ENCODE data around the gene CATSPERD. TPM values are rescaled to one million over a fixed set of nuclear protein-coding genes. Genes with fewer than 3 reads are reported as not detected.
A peak's percentile ranks its signal among the peaks of the same experiment; 100 is the strongest.

The CATSPERD gene
- total and polyA plus RNA-seq, 9 of the 15 experiments (the other 6 are each of a cell fraction or from before 2014, with no cell fraction given), result not detected

- peak; percentile 71; the same call in 1 of the 2 replicates for TF ChIP-seq RREB1 (CRISPR knock-in tag; IDR thresholded peaks at IDR 0.05)
- peak; percentile 68; the same call in 1 of the 2 replicates for TF ChIP-seq ETS1 (conservative IDR thresholded peaks at IDR 0.05; ENCODE audit: control insufficient read depth, low read depth, low read length)
- no peak for TF ChIP-seq MTF1 (CRISPR knock-in tag; IDR thresholded peaks at IDR 0.05; ENCODE audit: borderline replicate concordance)
- TF ChIP-seq SREBF2 (CRISPR knock-in tag; IDR thresholded peaks at IDR 0.05), result no peak
- no peak for TF ChIP-seq ZNF507 (tag; conservative IDR thresholded peaks at IDR 0.05)
- peak; percentile 66 for TF ChIP-seq NFIC (IDR thresholded peaks at IDR 0.05)
- TF ChIP-seq EGR1 (conservative IDR thresholded peaks at IDR 0.05), result no peak
- TF ChIP-seq CSDE1 (IDR thresholded peaks at IDR 0.05), result no peak
- no peak for TF ChIP-seq ZNF449 (CRISPR knock-in tag; IDR thresholded peaks at IDR 0.05)
- TF ChIP-seq ZNF143 (CRISPR knock-in tag; IDR thresholded peaks at IDR 0.05), result peak; percentile 76
- no peak for TF ChIP-seq CCAR2 (IDR thresholded peaks at IDR 0.05; ENCODE audit: low read depth, low read length)
- TF ChIP-seq NFIX (CRISPR knock-in tag; IDR thresholded peaks at IDR 0.05; ENCODE audit: low read depth), result no peak
- no peak for TF ChIP-seq BRF2 (IDR thresholded peaks at IDR 0.05; ENCODE audit: borderline replicate concordance, insufficient read depth, insufficient read length)
- no peak for TF ChIP-seq PCBP2 (IDR thresholded peaks at IDR 0.05; ENCODE audit: low read depth, low read length, poor library complexity, severe bottlenecking)
- TF ChIP-seq ZNF764 (CRISPR knock-in tag; IDR thresholded peaks at IDR 0.05; ENCODE audit: low read depth), result no peak
- peak; percentile 92 for TF ChIP-seq RB1 (IDR thresholded peaks at IDR 0.05; ENCODE audit: low read depth)
- no peak; the same call in 1 of the 2 replicates for TF ChIP-seq HIVEP1 (CRISPR knock-in tag; IDR thresholded peaks at IDR 0.05)
- TF ChIP-seq NCOA4 (IDR thresholded peaks at IDR 0.05; ENCODE audit: partially characterized antibody), result no peak
- no peak for TF ChIP-seq PTRF (tag; IDR thresholded peaks at IDR 0.05)
Observed at GRCh38 chr19:5690125-5690954, 30.1 kb upstream of the CATSPERD start, which contains the start of gene RPL36 (continued).

Data from K562 (cell line).